HepG2 (cell line): ENCODE data around the gene CX3CR1. TPM values are rescaled to one million over a fixed set of nuclear protein-coding genes. Genes with fewer than 3 reads are reported as not detected.

Experiments used
- ARHGAP35 ChIP-seq: sonication (generic); formaldehyde crosslinking; IDR thresholded peaks from 2 replicates; pipeline ENCODE4 v1.9.0; 2022; ENCODE audit warnings: mild to moderate bottlenecking, inconsistent platforms, moderate library complexity, missing genetic modification reagents, borderline replicate concordance
- HHEX ChIP-seq: IDR thresholded peaks from 2 replicates; pipeline ENCODE4 v1.6.1; 2016; ENCODE audit warnings: control low read depth
- IKZF1 ChIP-seq: fragments of 450-650 bp; IDR thresholded peaks from 2 replicates; pipeline ENCODE4 v1.7.1; 2016
- MIER2 ChIP-seq: IDR thresholded peaks from 2 replicates; pipeline ENCODE4 v1.6.1; 2016; ENCODE audit warnings: missing biosample characterization, missing genetic modification reagents
- NFIB ChIP-seq: sonication (generic); formaldehyde crosslinking; IDR thresholded peaks from 2 replicates; pipeline ENCODE4 v1.9.0; 2021; ENCODE audit warnings: missing genetic modification reagents, mild to moderate bottlenecking, borderline replicate concordance
- NR1H2 ChIP-seq: sonication (generic); formaldehyde crosslinking; IDR thresholded peaks from 2 replicates; pipeline ENCODE4 v1.8.1; 2022; ENCODE audit warnings: low read depth, missing genetic modification reagents, borderline replicate concordance
- RBM39 ChIP-seq: fragments of 200-400 bp; formaldehyde crosslinking; IDR thresholded peaks from one replicate; pipeline ENCODE4 v1.6.1; 2018; ENCODE audit warnings: antibody characterized with exemption, mild to moderate bottlenecking, low read depth, low read length; ENCODE audit not compliant: poor library complexity, severe bottlenecking
- RERE ChIP-seq: IDR thresholded peaks from 2 replicates; pipeline ENCODE4 v1.6.1; 2016; ENCODE audit warnings: low read depth, missing genetic modification reagents, missing compliant biosample characterization
- SALL1 ChIP-seq: sonication (generic); formaldehyde crosslinking; IDR thresholded peaks from 2 replicates; pipeline ENCODE4 v1.8.0; 2022; ENCODE audit warnings: mild to moderate bottlenecking, missing genetic modification reagents
- TARDBP ChIP-seq: sonication (generic); formaldehyde crosslinking; IDR thresholded peaks from 2 replicates; pipeline ENCODE4 v1.8.0; 2022; ENCODE audit warnings: mild to moderate bottlenecking, missing genetic modification reagents
- ZNF354B ChIP-seq: sonication (generic); formaldehyde crosslinking; IDR thresholded peaks from 2 replicates; pipeline ENCODE4 v1.8.0; 2022; ENCODE audit warnings: mild to moderate bottlenecking, missing genetic modification reagents
- polyA plus RNA-seq, 8 experiments: library from polyadenylated mRNA; depleted of rRNA in 3 of 8; stranded (reverse) in 7 of 8; unstranded in 1 of 8; fragments of >200 nt; fragmentation: Illumina TruSeq in 4 of 8; extraction: Trizol in 4 of 8; gene quantifications; 2 replicates each; pipeline versions ENCODE4 v1.2.1 to v1.2.3, GENCODE V29; 2011 to 2016; ENCODE audit warnings: low read depth in 4 of 8, missing spikeins in 1 of 8, mixed read lengths in 1 of 8; ENCODE audit not compliant: insufficient read depth in 1 of 8
- total RNA-seq, 5 experiments: library from RNA; depleted of rRNA; stranded (reverse); fragments of >200 nt; fragmentation: Illumina TruSeq; extraction: Trizol; gene quantifications; 2 replicates each; pipeline ENCODE4 v1.2.3, GENCODE V29; 2016; ENCODE audit warnings: low read depth in 1 of 5

Gene CX3CR1
- total and polyA plus RNA-seq, 2 of the 13 experiments (the other 11 are each of a cell fraction or from before 2014, with no cell fraction given) = not detected

DNA sequence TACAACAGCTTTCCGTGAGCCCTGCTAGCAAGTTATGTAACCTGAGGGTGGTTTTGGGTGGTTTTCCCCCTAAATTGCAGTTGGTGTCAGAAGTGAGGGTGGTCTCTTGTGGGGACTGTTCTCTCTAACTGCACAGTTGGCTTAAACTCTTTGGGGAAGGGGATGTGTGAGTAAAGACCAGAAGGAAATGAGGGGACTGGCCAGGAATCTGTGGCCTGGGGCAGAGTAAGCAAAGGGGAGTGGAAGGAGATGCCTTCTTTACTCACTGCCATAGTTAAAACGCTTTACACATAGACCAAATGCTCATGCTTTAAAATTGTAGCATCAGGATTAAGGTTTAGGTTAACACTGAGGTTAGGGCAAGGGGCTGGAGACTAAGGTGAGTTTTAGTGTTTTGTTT lies 66.2 kb downstream of the CX3CR1 start (continued):
- no peak for TF ChIP-seq HHEX (CRISPR knock-in tag)
- no peak for TF ChIP-seq NR1H2
- TF ChIP-seq IKZF1 = no peak
- TF ChIP-seq NFIB = no peak
- TF ChIP-seq TARDBP (CRISPR knock-in tag) = no peak
- TF ChIP-seq MIER2 = no peak
- no peak for TF ChIP-seq ZNF354B
- TF ChIP-seq ARHGAP35 (CRISPR knock-in tag) = no peak
- TF ChIP-seq RBM39 = no peak
- no peak for TF ChIP-seq SALL1 (CRISPR knock-in tag)
- TF ChIP-seq RERE (CRISPR knock-in tag) = no peak

Other genes with a start within 250 kb of the CX3CR1 start
- gene SCN11A, start 228.1 kb downstream of the CX3CR1 start, total RNA-seq (2016; rRNA removed; fragmentation: Illumina TruSeq; extraction: Trizol) = 0.02 TPM in 1 of 2 replicates, not detected in the other
- 0.11 and 0.13 TPM in 2 replicates for gene SCN11A, start 228.1 kb downstream of the CX3CR1 start, polyA plus RNA-seq (2011; rRNA removed)
- gene WDR48, start 228.0 kb downstream of the CX3CR1 start, total RNA-seq (2016; rRNA removed; fragmentation: Illumina TruSeq; extraction: Trizol) = 29.2 and 67.6 TPM in 2 replicates
- 25.9 and 31.2 TPM in 2 replicates for gene WDR48, start 228.0 kb downstream of the CX3CR1 start, polyA plus RNA-seq (2011; rRNA removed)
- gene GORASP1, start 172.4 kb downstream of the CX3CR1 start, total RNA-seq (2016; rRNA removed; fragmentation: Illumina TruSeq; extraction: Trizol) = 27.0 and 36.4 TPM in 2 replicates
- 39.8 and 41.6 TPM in 2 replicates for gene GORASP1, start 172.4 kb downstream of the CX3CR1 start, polyA plus RNA-seq (2011; rRNA removed)
- gene TTC21A, start 172.4 kb downstream of the CX3CR1 start, total RNA-seq (2016; rRNA removed; fragmentation: Illumina TruSeq; extraction: Trizol) = 0.31 and 0.39 TPM in 2 replicates
- gene TTC21A, start 172.4 kb downstream of the CX3CR1 start, polyA plus RNA-seq (2011; rRNA removed) = 1.5 and 1.6 TPM in 2 replicates
- gene CSRNP1, start 126.4 kb downstream of the CX3CR1 start, total RNA-seq (2016; rRNA removed; fragmentation: Illumina TruSeq; extraction: Trizol) = 9.3 and 10.8 TPM in 2 replicates
- 11.3 and 13.1 TPM in 2 replicates for gene CSRNP1, start 126.4 kb downstream of the CX3CR1 start, polyA plus RNA-seq (2011; rRNA removed)
- not detected in 2 replicates for gene XIRP1, start 87.4 kb downstream of the CX3CR1 start, total RNA-seq (2016; rRNA removed; fragmentation: Illumina TruSeq; extraction: Trizol)
- not detected in 2 replicates for gene XIRP1, start 87.4 kb downstream of the CX3CR1 start, polyA plus RNA-seq (2011; rRNA removed)
- gene CCR8, start 49.7 kb upstream of the CX3CR1 start, total RNA-seq (2016; rRNA removed; fragmentation: Illumina TruSeq; extraction: Trizol) = not detected in 2 replicates
- not detected in 2 replicates for gene CCR8, start 49.7 kb upstream of the CX3CR1 start, polyA plus RNA-seq (2011; rRNA removed)
- gene SLC25A38, start 103.3 kb upstream of the CX3CR1 start, total RNA-seq (2016; rRNA removed; fragmentation: Illumina TruSeq; extraction: Trizol) = 32.5 and 33.7 TPM in 2 replicates
- 32.3 and 35.4 TPM in 2 replicates for gene SLC25A38, start 103.3 kb upstream of the CX3CR1 start, polyA plus RNA-seq (2011; rRNA removed)
- 1,683 and 1,960 TPM in 2 replicates for gene RPSA, start 126.7 kb upstream of the CX3CR1 start, total RNA-seq (2016; rRNA removed; fragmentation: Illumina TruSeq; extraction: Trizol)
- 2,662 and 3,226 TPM in 2 replicates for gene RPSA, start 126.7 kb upstream of the CX3CR1 start, polyA plus RNA-seq (2011; rRNA removed)
- gene MOBP, start 187.6 kb upstream of the CX3CR1 start, total RNA-seq (2016; rRNA removed; fragmentation: Illumina TruSeq; extraction: Trizol) = not detected in 2 replicates
- gene MOBP, start 187.6 kb upstream of the CX3CR1 start, polyA plus RNA-seq (2011; rRNA removed) = not detected in 2 replicates